Head of caudate nucleus (tissue), 42 donors: Measurements from ENCODE around the gene KNDC1.

ENCODE experiments used
- DNase-seq, 42 donors: peaks; one replicate each; pipeline versions ENCODE4 v3.0.0 to v3.0.0-alpha.2; 2020 to 2021; ENCODE audit warnings: mixed read lengths in 7 of 42
- intact Hi-C: fragments of 100-400 bp; cut with DNase I; formaldehyde crosslinking; loops from one replicate; pipeline ENCODE4 v1.15.0; 2022

Gene KNDC1

DNA sequence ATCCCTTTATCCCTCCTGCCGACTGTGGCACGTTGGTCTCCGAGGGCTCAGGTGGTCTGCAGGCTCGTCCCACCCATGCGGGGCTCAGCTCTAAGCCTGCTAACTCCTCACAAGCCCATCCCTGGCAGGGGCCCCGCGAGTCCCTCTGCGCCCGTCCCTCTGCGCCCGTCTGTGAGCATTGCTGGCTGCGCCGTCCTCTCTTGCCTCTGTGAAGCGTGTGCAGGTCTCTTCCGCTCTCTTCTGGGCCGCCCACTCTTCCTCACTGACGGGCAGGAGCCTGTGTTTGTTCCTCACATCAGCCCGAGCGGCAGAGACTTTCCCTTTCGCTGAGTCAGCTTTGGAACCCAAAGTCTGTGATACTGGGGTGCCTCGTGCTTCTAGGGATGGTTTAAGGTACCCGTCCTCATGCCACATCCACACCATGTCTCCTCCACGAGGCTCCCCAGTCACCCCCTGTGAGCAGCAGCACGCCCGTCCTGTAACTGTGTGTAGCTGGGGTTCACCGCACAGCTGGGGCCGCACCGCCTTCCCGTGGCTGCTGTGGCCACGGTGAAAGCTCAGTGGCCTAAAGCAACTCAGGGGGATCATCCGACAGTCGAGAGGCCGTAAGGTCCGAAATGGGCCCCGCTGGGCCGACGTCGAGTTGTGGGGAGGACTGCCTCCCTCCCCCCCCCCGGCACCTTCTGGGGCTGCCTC lies 36.8 kb upstream of the KNDC1 start:
- DNase-seq, result peak in 3 of 42 donors; percentile 5 to 25 (median 22)

DNA sequence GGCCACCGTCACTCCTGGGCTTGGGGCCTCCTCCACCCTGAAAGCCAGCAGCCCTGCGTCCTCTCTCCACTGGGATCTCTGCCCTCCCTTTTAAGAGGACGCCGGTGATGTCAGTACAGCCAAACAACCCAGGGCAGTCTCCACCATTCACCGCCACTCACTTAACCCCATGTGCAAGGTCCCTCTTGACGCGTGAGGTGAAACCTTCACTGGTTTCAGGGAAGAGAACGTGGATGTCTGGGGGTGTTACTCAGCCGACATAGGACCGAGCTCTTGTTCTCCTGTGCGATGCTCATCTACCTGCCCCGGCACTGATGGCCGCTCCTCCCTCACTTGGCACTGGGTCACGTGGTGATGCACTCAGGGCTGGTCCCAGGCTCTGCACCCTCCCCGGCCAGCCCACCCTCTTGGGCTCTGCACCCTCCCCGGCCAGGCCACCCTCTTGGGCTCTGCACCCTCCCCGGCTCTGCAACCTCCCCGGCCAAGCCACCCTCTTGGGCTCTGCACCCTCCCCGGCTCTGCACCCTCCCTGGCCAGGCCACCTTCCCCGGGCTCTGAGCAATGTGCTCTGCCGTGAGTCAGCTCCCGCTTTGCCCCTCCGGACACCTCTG lies 36.2 kb upstream of the KNDC1 start:
- intact Hi-C loops, result loop anchor here (5.0 to 10.0 kb wide), 2 partner anchors 182 to 279 kb away; partner anchors contain the start of gene CFAP46
- peak in 3 of 42 donors; percentile 9 to 27 (median 24) for DNase-seq

More for the DNA sequence above, 36.8 kb upstream of the KNDC1 start:
- intact Hi-C loops, result loop anchor here (5.0 to 10.0 kb wide), 2 partner anchors 181 to 278 kb away; partner anchors contain the start of gene CFAP46

DNA sequence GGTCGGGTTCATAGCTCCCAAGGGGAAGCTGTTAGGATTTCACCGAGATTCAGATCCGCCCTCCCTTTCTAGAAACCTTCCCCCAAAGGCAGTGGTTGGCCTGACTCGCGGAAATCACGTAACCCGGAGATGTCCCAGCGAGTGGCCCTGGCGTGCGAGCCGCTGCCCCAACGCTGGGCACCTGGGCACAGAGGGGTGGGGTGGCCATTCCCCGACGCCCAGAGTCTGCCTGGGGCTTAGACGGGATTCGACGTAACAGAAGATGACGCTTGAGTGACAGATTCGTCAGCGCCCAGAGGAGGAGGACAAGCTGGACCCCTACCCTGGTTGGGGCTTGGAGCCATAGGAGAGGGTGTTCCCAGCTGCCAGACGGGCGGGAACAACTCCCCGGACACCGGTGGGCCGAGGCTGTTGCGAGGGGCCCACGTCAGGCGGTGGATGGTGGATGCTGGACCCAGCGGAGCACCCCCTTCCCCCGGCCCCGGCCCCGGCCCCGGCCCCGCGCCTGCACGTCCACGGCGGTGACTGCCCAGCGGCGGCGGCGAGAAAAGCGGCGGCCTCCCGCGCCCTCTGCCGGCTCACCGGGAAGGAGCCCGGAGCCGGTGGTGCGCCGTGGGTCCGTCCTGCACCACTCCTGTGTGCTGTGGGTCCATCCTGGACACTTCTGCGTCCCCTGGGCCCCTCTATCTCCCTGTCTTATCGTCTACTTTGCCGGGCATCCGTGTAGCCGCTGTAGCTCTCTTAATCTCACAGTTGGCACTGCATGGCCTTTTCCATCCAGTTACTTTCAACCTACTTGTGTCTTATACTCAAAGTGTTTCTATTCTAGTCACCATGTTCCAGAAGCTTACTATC lies 35.4 kb upstream of the KNDC1 start:
- intact Hi-C loops, result loop anchor here (5.0 to 10.0 kb wide), 2 partner anchors 182 to 280 kb away; partner anchors contain the start of gene CFAP46
- DNase-seq, result peak in 38 of 42 donors; percentile 6 to 83 (median 54)

GRCh38 chr10:133125901-133126300 lies 34.1 kb upstream of the KNDC1 start:
- DNase-seq, result peak in 7 of 42 donors; percentile 1 to 24 (median 11)
- intact Hi-C loops, result loop anchor here (10.0 kb wide), 1 partner anchor 281 kb away; no protein-coding TSS in a partner anchor

GRCh38 chr10:133126431-133127290 lies 33.4 kb upstream of the KNDC1 start:
- DNase-seq, result peak in 10 of 42 donors; percentile 2 to 40 (median 12)
- intact Hi-C loops, result loop anchor here (10.0 kb wide), 1 partner anchor 282 kb away; no protein-coding TSS in a partner anchor

DNA sequence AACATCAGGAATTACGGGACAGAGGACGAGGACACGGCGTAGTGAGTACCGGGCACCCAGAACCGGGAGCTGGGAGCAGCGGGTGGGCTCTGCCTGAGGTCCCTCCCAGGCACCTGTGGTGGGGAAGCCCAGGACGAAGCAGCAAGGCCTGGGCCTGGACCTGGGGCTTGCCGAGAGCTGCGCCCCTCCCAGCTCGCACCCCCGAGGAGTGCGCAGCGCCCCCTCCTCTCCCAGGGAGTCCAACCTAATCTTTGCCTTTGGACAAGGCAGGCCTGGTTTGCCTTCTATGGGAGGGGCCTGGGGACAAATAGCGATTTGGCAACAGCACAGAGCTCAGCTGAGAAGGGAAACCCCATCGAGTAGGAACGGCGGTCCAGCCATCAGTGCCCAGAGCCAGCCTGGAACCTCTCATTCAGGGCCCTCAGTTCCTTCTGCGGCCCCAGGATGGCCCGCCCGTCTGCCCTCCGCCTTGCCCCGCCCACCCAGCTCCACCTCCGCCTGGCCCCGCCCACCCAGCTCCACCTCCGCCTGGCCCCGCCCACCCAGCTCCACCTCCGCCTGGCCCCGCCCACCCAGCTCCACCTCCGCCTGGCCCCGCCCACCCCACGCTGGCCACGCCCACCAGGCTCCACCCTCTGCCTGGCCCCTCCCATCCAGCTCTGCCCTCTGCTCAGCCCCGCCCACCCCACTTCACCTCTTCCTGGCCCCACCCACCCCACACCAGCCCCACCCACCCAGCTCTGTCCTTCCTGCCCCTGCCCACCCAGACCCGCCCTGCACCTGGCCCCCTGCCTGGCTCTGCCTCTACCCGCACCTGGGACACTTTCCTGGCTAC lies 32.5 kb upstream of the KNDC1 start:
- peak in 9 of 42 donors; percentile 1 to 37 (median 8) for DNase-seq
- intact Hi-C loops, result loop anchor here (10.0 kb wide), 1 partner anchor 283 kb away; no protein-coding TSS in a partner anchor

GRCh38 chr10:133128126-133129070 lies 31.6 kb upstream of the KNDC1 start:
- peak in 12 of 42 donors; percentile 1 to 38 (median 10) for DNase-seq
- intact Hi-C loops, result loop anchor here (10.0 kb wide), 1 partner anchor 284 kb away; no protein-coding TSS in a partner anchor

DNA sequence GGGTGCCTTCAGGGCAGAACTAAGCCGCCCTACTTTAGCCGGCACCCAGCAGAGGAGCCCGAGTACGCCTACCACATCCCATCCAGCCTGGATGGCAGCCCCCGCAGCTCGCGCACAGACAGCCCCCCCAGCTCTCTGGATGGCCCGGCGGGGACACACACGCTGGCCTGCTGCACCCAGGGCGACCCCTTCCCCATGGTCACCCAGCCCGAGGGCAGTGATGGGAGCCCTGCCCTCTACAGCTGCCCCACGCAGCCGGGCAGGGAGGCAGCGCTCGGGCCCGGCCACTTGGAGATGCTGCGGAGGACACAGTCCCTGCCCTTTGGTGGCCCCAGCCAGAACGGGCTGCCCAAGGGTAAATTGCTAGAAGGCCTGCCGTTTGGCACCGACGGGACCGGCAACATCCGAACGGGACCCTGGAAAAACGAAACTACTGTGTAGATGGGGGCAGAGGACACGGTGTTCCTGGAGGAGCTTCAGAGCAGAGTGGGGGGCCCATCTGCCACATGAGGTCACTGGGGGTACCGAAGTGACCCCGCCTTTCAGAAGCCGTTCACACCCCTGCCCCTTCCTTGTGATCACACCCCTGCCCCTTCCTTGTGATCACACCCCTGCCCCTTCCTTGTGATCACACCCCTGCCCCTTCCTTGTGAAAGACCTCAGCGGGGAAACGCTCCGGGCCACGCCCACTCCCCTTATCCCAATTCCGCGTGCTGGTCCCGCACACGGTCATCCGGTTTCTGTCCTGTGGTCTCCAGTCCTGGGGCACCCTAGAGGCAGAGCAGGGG lies 30.8 kb upstream of the KNDC1 start:
- peak in 11 of 42 donors; percentile 2 to 27 (median 12) for DNase-seq
- intact Hi-C loops, result loop anchor here (10.0 kb wide), 1 partner anchor 284 kb away; no protein-coding TSS in a partner anchor

- intact Hi-C loops, result loop anchor here (10.0 kb wide), 1 partner anchor 285 kb away; no protein-coding TSS in a partner anchor
These were observed 30.0 kb upstream of the KNDC1 start for GRCh38 chr10:133129859-133130495.

GRCh38 chr10:133130602-133131001 lies 29.4 kb upstream of the KNDC1 start:
- intact Hi-C loops, result no loop called here
- peak in 6 of 42 donors; percentile 0 to 12 (median 6) for DNase-seq

More at GRCh38 chr10:133129859-133130495, 30.0 kb upstream of the KNDC1 start:
- peak in 9 of 42 donors; percentile 1 to 31 (median 7) for DNase-seq

DNA sequence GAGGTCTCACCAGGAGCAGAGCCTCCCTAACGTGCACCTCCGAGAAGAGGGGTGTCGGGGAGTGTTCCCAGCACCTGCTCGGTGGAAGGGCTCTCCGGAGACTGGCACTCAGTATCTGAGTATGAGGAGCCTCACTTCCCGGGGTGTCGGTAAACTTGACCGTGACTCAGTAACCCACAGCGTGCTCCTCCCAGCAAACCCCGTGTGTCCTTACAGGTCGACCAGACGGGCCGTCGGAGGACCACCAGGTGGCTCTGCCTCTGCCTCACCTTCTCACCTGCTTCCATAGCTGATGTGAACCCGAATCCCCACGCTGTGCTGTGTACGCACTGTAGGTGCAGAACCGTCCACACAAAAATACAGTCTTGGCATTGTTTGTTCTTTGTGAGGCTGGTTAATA lies 29.0 kb upstream of the KNDC1 start:
- intact Hi-C loops, result no loop called here

DNA sequence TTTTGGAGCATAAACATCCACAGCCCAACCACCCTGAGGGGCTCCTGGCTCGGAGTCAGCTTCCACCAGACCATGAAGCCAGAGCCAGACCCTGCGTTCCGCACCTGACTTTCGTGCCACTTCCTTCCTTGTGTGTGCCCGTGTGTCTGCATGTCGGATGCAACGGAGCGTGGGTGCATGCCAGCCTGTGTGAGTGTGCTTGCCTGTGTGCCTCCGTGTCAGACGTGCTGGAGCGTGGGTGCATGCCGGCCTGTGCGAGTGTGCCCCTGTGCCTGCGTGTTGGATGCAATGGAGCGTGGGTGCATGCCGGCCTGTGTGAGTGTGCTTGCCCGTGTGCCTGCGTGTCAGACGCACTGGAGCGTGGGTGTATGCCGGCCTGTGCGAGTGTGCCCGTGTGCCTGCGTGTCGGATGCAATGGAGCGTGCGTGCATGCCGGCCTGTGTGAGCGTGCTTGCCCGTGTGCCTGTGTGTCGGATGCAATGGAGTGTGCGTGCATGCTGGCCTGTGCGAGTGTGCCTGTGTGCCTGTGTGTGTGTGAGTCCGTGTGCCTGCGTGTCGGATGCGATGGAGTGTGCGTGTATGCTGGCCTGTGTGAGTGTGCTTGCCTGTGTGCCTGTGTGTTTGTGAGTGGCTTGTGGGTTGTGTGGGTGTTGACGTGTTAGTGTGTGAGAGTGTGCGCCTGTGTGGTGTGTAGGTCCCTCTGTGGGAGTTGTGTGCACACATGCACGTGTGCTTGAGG lies 28.1 kb upstream of the KNDC1 start:
- intact Hi-C loops, result no loop called here

More for the DNA sequence above, 29.0 kb upstream of the KNDC1 start:
- DNase-seq, result peak in 10 of 42 donors; percentile 1 to 39 (median 16)

GRCh38 chr10:133132473-133133291 lies 27.3 kb upstream of the KNDC1 start:
- intact Hi-C loops, result no loop called here
- peak in 11 of 42 donors; percentile 1 to 37 (median 11) for DNase-seq

More for the DNA sequence above, 28.1 kb upstream of the KNDC1 start:
- peak in 9 of 42 donors; percentile 10 to 42 (median 19) for DNase-seq
